HG03469 (cell line): ENCODE results near the gene LLGL2.

Experiments
- ATAC-seq: cut with Tn5 transposase; IDR thresholded peaks from one replicate; pipeline ENCODE4 v1.9.1; 2021; ENCODE audit warnings: mild to moderate bottlenecking, moderate library complexity, moderate number of reproducible peaks; ENCODE audit not compliant: unreplicated experiment

Gene LLGL2

GRCh38 chr17:75549246-75550138, 24.0 kb downstream of the LLGL2 start:
- no peak for ATAC-seq

DNA sequence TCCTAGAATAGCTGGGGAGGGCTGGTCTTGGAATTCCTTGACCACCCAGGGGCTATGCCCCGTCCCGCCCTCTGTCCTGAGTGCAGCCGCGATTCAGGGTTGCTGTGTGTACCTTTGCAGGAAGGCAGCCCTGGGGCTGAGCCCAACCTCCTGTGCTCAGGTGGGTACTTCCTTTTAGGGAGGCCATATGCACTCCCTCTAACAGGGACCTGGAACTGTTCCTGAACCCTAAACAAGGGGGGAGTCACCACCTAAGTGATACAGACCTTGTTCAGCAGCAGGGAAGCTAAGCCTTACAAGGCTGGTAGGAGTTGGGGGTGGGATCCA, 24.6 kb downstream of the LLGL2 start:
- ATAC-seq = no peak

DNA sequence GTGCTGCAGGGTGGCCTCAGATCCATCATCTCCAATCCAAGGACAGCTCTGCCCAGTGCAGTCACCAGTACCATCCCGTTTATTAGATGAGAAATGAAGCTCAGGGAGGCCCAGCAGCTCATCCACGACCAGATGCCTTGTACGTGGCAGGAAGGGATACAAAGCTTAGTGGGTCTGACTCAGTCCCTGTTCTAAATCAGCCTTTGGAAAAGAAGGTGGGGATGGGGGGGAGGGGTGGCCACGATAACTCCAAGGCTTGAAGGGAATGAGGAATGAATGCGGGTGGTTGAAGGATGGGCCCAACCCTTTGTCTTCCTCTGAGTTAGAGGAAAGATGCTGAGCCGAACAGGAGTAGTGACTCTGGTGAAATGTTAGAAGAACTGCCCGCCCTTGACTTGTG, 25.8 kb downstream of the LLGL2 start:
- ATAC-seq = no peak

- ATAC-seq = no peak
These were observed 27.2 kb downstream of the LLGL2 start for GRCh38 chr17:75552425-75553294.

GRCh38 chr17:75553295-75554110, 28.0 kb downstream of the LLGL2 start:
- no peak for ATAC-seq

DNA sequence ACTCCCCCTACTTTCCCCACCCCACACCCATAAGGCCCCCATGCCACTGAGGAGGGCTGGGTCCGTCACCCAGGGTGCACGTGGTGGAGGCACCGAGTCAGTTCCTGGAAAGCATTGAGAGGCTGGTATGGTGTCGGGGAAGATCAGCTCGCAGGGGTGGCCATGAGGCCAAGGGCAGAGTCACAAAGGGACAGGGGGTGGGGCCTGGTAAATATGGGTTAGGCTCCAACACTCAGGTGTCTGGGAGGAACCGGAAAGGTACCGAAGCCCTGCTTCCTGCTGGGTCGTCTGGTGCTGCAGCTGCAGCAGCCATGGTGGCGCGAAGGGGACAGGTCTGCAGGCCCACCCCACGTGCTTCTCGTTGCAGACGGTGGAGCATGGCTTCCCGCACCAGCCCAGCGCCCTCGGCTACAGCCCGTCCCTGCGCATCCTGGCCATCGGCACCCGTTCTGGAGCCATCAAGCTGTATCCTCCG, 30.2 kb downstream of the LLGL2 start:
- ATAC-seq = no peak

DNA sequence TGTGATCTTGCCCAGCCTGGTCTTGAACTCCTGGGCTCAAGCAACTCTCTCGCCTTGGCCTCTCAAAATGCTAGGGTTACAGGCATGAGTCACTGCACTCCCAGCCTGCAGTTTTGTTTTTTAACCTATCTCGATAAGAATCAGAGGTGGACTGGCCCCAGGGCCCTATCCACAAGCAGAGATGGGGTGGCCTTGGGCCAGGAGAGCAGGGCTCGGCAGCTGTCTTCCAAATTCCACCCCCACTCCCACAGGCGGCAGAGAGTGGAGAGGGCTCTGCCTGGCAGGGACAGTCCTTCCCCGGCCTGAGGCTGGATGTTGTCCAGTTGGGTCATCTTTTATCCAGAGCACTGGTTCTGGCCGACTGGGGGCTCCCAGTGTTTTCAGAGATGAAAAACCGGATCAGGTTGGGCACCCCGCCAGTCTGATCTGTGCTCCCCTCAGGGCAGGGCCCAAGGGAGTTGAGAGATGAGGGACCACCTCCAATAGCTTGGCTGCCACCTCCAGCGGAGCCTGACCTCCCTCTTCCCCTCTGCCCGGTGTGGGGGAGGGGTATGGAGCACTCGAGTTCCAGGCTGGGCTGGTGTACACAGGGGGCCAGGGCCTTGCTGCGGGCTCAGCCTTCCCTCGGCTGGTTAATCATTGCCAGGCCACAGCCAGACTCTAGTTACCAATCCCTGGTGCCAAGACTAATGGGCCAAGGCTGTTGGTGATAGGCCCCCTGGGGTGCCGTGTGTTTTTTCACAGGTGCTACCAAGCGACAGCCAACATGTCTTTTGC, 31.8 kb downstream of the LLGL2 start:
- ATAC-seq = no peak

- no peak for ATAC-seq
These were observed 32.6 kb downstream of the LLGL2 start for GRCh38 chr17:75557852-75558665.

DNA sequence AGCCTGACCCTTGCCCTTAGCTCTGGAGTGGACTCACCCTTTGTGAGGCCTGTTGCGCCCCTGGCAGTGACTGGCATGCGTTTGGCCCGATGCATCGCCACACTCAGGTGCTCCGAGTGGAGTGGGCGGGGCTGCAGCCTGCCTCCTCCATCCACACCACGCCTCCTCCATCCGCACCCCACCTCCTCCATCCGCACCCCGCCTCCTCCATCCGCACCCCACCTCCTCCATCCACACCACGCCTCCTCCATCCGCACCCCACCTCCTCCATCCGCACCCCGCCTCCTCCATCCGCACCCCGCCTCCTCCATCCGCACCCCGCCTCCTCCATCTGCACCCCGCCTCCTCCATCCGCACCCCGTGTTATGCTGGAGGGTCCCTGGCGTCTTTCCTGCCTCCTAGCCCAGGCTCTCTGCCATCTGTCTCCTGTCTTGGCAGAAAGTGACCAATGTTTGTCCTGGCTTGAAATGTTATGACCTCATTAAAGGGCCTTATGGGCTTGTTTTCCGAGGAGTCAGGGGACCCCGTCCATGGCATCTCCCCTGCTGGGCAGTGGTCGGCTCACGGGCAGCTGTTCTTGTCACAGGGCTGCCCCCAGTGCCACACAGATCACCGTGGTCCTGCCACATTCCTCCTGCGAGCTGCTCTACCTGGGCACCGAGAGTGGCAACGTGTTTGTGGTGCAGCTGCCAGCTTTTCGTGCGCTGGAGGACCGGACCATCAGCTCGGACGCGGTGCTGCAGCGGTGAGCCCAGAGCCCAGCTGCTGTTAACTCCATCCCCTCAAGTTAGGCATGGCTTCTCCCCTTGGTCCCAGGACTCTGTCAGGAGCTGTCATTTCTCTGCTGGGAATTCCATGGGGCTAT, 33.4 kb downstream of the LLGL2 start:
- ATAC-seq = no peak

DNA sequence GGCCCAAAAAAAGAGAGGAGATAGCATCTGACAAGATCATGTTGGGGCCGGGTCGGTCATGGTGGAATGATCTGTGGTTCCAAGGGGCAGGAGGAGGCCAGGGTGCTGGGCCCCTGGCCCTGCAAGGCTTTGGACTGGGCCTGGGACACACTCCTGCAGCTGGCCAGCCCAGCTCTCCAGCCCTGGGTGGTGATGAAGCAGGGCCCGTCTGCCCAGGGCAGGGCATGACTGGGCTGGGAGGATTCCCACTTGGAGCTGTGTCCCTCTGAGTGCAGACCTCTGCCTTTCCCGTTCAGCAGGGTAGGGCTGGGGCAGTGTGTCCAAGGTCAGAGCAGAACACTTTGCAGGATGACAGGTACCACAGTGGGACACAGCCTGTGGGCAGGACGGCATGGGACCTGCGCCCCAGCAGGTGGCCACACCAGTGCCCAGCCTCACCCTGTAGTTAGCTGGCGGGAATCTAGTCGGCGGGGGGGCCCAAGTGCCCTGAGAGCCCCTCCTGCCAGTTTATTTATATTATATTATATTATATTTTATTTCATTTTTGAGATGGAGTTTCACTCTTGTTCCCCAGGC, 34.5 kb downstream of the LLGL2 start:
- ATAC-seq = no peak

DNA sequence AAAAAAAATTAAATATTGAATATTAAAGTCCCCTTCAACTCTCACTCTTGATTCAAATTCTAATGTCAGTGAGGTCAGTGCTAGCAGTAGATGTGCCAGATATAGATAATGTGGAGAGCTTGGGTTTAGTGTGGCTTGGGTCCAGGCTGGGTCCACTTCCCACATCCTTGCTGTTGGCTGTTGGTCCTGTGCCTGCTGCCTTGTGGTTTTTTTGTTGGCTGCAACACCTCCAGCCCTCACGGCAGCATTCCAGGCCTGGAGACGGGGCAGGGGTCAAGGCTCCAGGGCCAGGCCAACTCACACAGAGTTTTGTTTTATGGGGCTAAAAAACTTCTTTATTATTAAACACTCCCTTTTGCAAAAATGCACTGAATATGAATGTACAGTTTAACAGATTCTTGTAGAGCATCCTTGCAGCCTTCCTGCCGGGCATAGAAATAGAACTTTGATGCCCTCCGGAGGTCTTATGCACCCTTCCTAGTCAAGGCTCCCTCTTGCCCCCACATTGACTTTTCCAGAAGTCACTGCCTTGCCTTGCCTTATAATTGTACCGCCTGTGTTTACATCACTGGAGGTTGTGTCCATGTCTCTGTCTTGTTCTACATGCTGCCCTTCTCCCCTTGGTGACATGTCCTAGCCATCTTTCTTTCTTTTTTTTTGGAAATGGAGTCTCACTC, 36.6 kb downstream of the LLGL2 start:
- no peak for ATAC-seq

- ATAC-seq = no peak
These were observed 37.7 kb downstream of the LLGL2 start for GRCh38 chr17:75563063-75563758.

DNA sequence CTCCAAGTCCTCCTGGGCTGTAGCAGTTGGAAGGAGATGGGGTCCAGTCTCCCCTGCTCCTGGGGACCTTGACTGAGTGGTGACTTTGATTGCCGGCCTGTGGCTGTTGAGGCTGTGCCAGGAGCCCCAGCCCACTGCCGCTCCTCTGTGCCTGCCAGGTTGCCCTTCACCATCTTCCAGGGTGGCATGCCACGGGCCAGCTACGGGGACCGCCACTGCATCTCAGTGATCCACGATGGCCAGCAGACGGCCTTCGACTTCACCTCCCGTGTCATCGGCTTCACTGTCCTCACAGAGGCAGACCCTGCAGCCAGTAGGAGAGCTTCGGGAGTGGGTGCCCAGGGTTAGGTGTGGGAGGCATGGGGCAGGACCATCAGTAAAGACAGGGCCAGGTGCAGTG, 38.7 kb downstream of the LLGL2 start:
- no peak for ATAC-seq

DNA sequence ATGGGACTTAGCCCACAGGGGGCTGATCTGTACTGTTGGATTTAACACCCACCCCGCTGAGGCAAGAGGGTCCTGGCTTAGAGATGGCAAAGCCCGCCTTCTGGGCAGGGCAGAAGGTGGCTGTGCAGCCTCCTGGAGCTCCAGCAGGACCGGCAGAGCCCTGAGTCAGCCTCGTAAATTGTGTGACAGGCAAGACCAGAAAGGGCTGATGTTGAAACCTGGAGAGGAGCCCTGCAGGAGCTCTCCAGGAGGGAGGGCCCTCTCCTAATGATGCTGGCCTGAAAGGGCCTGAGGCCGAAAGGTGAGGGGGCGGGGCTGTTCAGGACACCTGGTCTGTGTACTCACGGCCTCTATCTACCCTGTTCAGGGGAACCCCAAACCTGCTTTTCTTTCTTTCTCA, 39.6 kb downstream of the LLGL2 start:
- no peak for ATAC-seq

GRCh38 chr17:75565618-75566017, 40.1 kb downstream of the LLGL2 start:
- ATAC-seq = no peak

DNA sequence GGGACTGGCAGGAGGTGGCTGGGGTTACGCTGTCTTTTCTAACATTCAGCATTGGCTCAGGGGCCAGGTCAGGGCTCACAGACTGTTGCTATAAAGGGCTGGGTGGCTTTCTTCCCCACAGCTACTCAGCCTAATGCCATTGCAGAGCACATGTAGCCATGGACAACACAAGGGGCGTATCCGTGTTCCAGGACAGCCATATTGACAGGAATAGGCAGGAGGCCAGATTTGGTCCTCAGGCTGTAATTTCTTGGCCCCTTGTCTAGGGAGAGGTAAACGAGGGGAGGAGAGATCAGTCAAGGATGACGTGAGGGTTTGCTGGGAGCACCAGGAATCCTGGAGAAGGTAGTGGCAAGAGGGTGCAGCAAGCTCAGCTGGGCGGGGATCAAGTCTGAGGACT, 40.9 kb downstream of the LLGL2 start:
- no peak for ATAC-seq

GRCh38 chr17:75566834-75567233, 41.3 kb downstream of the LLGL2 start:
- ATAC-seq = no peak
